Measurements from ENCODE around the gene ROBO4. TPM values are rescaled to one million over a fixed set of nuclear protein-coding genes. Genes with fewer than 3 reads are reported as not detected.

The ROBO4 gene
- total RNA-seq, 1 experiment from 2014 or later: 10.6 TPM

DNA sequence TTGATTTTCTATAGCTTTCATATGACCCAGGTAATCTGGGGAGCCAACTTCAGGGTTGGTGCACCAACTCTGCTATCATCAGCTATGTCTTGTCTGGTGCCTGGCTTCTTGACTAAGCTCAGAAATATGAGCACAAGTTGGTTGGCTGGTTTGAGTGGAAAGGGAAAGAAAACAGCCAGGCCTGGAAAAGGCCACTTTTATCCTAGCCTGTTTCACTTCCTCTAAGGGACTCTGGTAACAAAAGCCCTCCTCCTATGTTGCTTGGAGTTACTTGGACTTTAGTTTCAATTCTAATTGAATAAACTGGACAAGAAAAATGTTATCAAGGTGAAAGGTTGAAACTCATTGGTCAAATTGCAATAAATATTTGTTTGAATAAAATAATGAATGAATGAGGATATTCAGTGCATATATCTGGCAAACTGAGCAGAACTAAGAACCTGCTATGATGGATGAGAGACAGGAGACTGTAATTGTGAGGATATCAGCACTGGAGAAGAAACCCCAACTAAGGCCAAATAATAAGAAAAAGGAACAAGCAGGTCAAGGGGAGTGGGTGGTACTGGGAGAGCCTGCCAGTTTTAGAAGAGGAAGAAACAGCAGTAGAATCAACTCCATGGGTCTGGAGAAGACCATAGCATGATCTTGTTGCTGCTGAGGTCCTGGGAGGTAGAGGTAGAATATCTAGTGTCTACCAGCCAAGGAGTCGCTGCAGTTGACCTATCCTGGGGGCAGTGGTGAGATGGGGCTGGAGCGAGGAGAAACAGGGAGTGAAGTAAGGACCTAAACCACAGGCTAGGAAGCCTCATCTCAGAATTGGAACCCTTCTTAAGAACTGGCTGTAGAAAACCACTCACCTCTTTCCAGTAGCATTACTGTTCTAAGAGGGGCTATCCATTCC lies 8.2 kb downstream of the ROBO4 start:
- Mint-ChIP-seq H3K36me3 (ENCODE audit: insufficient read depth, unreplicated experiment) (peaks cover 2% of the 10 kb centered on the region), H3K9me3 (ENCODE audit: unreplicated experiment) (no peaks in the 10 kb centered on the region), H3K27me3 (ENCODE audit: insufficient read depth, unreplicated experiment) (no peaks in the 10 kb centered on the region), H3K4me1 (ENCODE audit: insufficient read depth, unreplicated experiment) (no peaks in the 10 kb centered on the region), H3K27ac (ENCODE audit: low read depth, unreplicated experiment) (no peak overlapping the region), H3K4me3 (ENCODE audit: unreplicated experiment) (no peak overlapping the region)
- TF ChIP-seq, protein P1, sequence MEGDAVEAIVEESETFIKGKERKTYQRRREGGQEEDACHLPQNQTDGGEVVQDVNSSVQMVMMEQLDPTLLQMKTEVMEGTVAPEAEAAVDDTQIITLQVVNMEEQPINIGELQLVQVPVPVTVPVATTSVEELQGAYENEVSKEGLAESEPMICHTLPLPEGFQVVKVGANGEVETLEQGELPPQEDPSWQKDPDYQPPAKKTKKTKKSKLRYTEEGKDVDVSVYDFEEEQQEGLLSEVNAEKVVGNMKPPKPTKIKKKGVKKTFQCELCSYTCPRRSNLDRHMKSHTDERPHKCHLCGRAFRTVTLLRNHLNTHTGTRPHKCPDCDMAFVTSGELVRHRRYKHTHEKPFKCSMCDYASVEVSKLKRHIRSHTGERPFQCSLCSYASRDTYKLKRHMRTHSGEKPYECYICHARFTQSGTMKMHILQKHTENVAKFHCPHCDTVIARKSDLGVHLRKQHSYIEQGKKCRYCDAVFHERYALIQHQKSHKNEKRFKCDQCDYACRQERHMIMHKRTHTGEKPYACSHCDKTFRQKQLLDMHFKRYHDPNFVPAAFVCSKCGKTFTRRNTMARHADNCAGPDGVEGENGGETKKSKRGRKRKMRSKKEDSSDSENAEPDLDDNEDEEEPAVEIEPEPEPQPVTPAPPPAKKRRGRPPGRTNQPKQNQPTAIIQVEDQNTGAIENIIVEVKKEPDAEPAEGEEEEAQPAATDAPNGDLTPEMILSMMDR (IDR thresholded peaks at IDR 0.05; ENCODE audit: unreplicated experiment): no peak
- DNase-seq (ENCODE audit: unreplicated experiment): no peak
- ChIA-PET POLR2A (interaction anchor here (0.8 to 2.3 kb wide), 2 partner anchors 7 to 13 kb away, joined by 3 to 8 read pairs; no protein-coding TSS in a partner anchor), CTCF (interaction anchor here (0.6 to 2.2 kb wide), 10 partner anchors 7 to 454 kb away, joined by 3 to 12 read pairs (median 4); no protein-coding TSS in a partner anchor)
- intact Hi-C loops (cut with micrococcal nuclease): no loop called here
- no TSS peak for BruUV-seq (replicated peaks)

DNA sequence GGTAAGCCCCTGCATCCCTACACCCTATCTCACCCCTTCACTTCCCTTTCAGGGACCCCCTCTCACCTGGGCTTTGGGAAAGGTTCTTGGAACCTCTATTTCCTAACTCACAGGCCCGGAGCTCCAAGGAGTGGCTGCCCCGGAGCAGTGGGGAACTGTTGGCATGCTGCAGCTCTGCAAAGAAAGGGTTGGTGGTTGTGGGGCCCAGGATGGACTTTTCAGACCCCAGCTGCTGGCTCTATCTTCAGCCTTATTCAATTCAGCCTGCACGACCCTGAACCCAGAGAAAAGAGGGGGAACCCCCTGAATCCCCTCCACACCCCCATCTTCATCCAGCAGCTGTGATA lies 10.0 kb downstream of the ROBO4 start:
- intact Hi-C loops (cut with micrococcal nuclease): no loop called here
- Mint-ChIP-seq H3K4me3 (ENCODE audit: unreplicated experiment) (no peak overlapping the region), H3K27ac (ENCODE audit: low read depth, unreplicated experiment) (no peak overlapping the region), H3K4me1 (ENCODE audit: insufficient read depth, unreplicated experiment) (no peaks in the 10 kb centered on the region), H3K36me3 (ENCODE audit: insufficient read depth, unreplicated experiment) (peaks cover 4% of the 10 kb centered on the region), H3K9me3 (ENCODE audit: unreplicated experiment) (no peaks in the 10 kb centered on the region), H3K27me3 (ENCODE audit: insufficient read depth, unreplicated experiment) (no peaks in the 10 kb centered on the region)
- DNase-seq (ENCODE audit: unreplicated experiment): no peak
- BruUV-seq (replicated peaks): no TSS peak
- TF ChIP-seq, protein P1 (IDR thresholded peaks at IDR 0.05; ENCODE audit: unreplicated experiment): no peak
- POLR2A ChIA-PET: interaction anchor here (1.0 to 2.3 kb wide), 2 partner anchors 9 to 11 kb away, joined by 3 to 8 read pairs; no protein-coding TSS in a partner anchor
- CTCF ChIA-PET: interaction anchor here (0.8 to 1.6 kb wide), 6 partner anchors 10 to 222 kb away, joined by 3 to 9 read pairs (median 4); partner anchors contain the start of gene ROBO4

DNA sequence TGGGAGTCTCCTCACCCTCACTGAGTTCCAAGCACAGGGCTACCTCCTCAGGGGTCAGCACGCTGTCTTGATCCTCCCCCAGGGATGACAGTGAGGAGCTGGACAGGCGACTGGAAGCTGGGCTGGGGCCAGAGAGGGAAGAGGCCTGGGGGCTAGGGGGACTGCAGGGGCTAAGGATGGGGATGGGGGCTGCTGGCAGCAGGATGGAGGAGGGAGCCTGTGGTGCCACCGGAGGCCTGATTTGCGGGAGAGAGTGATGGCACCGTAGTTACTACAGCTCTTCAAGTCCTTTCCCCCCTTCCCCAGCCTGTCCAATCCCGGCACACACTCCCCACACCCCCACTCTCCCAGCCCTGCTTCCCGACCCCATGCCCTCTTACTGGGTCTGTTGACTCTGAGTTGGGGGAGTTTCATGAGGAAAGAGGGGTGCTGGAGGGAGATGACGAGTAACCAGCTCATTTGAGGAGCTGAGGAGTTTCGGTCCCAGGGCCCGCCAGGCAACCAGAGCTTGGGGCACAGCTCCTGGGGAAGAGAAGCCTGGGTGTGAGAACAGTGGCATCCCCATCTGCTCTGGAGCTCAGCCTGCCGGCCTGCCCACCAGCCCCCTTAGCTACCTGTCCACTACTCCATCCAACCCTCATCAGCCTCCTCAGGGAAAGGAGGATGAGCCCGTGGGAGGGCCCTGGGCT lies 10.5 kb downstream of the ROBO4 start:
- intact Hi-C loops (cut with micrococcal nuclease): no loop called here
- Mint-ChIP-seq H3K4me1 (ENCODE audit: insufficient read depth, unreplicated experiment) (no peaks in the 10 kb centered on the region), H3K27ac (ENCODE audit: low read depth, unreplicated experiment) (no peak overlapping the region), H3K9me3 (ENCODE audit: unreplicated experiment) (no peaks in the 10 kb centered on the region), H3K27me3 (ENCODE audit: insufficient read depth, unreplicated experiment) (no peaks in the 10 kb centered on the region), H3K36me3 (ENCODE audit: insufficient read depth, unreplicated experiment) (peaks cover 4% of the 10 kb centered on the region), H3K4me3 (ENCODE audit: unreplicated experiment) (no peak overlapping the region)
- no TSS peak for BruUV-seq (replicated peaks)
- ChIA-PET CTCF (interaction anchor here (0.6 to 1.6 kb wide), 7 partner anchors 10 to 223 kb away, joined by 3 to 9 read pairs (median 3); partner anchors contain the start of gene ROBO4), POLR2A (interaction anchor here (1.0 to 2.3 kb wide), 3 partner anchors 10 to 11 kb away, joined by 3 to 8 read pairs (median 4); partner anchors contain the start of gene ROBO4)
- DNase-seq (ENCODE audit: unreplicated experiment): no peak
- TF ChIP-seq, protein P1 (IDR thresholded peaks at IDR 0.05; ENCODE audit: unreplicated experiment): no peak

DNA sequence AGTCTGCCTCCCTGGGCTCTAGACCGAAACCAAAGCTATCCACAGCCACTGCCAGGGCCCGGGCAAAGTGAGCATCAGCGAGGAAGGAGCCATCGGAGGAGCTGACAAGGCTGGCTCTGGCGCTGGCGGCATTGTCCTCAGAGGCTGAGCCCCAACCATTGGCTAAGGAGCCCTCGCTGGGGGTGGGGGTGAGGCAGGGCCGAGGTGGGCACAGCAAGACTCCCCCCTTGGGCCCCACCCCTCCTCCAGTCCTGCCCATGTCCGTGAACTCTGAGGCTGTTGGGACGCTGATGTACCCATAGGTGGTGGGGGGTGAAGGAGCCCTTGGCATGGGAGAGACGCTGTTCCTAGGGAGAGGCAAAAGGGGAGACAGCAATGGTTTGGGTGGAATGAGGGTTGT lies 11.2 kb downstream of the ROBO4 start:
- no peak for DNase-seq (ENCODE audit: unreplicated experiment)
- H3K4me1 Mint-ChIP-seq (ENCODE audit: insufficient read depth, unreplicated experiment): no peaks in the 10 kb centered on the region
- BruUV-seq (replicated peaks): no TSS peak
- intact Hi-C loops (cut with micrococcal nuclease): no loop called here
- no peaks in the 10 kb centered on the region for H3K9me3 Mint-ChIP-seq (ENCODE audit: unreplicated experiment)
- H3K4me3 Mint-ChIP-seq (ENCODE audit: unreplicated experiment): no peak overlapping the region
- no peaks in the 10 kb centered on the region for H3K27me3 Mint-ChIP-seq (ENCODE audit: insufficient read depth, unreplicated experiment)
- TF ChIP-seq, protein P1 (IDR thresholded peaks at IDR 0.05; ENCODE audit: unreplicated experiment): no peak
- peaks cover 4% of the 10 kb centered on the region for H3K36me3 Mint-ChIP-seq (ENCODE audit: insufficient read depth, unreplicated experiment)
- CTCF ChIA-PET: interaction anchor here (1.5 to 1.6 kb wide), 2 partner anchors 10 to 20 kb away, joined by 3 to 9 read pairs; no protein-coding TSS in a partner anchor
- POLR2A ChIA-PET: interaction anchor here (1.5 kb wide), 1 partner anchor 11 kb away, joined by 4 read pairs; the partner anchor contains the start of gene ROBO4
- H3K27ac Mint-ChIP-seq (ENCODE audit: low read depth, unreplicated experiment): no peak overlapping the region

All from MCF 10A (cell line).